Lung microvascular endothelial cell (primary cell): ENCODE data around the gene SEC11A. TPM values are rescaled to one million over a fixed set of nuclear protein-coding genes. Genes with fewer than 3 reads are reported as not detected.
"Not testable (repeated sequence)": the region's sequence is repeated elsewhere in the genome, so short reads cannot be mapped to it uniquely, and the experiment has no call there.

Experiments
- DNase-seq, 2 donors: peaks; one replicate each; pipeline versions ENCODE4 v3.0.0 to v3.0.0-alpha.2; 2010; ENCODE audit warnings: low read depth in 2 of 2
- total RNA-seq: library from RNA; depleted of rRNA; stranded (reverse); fragments of >200 nt; gene quantifications from 2 replicates; pipeline ENCODE4 v1.2.1, GENCODE V29; 2014

Gene SEC11A
- total RNA-seq, 1 donor from 2014 or later, result 283 TPM

DNA sequence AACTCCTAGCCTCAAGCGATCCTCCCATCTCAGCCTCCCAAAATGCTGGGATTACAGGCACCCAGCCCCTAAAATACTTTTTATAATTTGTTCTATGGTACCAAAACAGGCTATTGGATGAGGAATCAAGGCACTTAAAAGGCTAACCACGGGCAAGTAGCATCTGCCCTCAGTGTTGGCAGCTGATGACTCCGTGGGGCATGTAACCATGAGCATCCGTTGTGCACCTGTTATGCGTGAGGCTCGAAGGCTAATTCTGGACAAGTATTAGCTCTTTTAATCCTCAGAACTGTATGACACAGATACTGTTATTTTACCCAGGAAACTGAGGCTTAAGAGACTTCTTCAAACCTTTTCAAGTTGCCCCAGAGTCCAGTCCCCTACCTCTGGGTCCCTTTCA is 72.1 kb downstream of the SEC11A start:
- no peak for DNase-seq

DNA sequence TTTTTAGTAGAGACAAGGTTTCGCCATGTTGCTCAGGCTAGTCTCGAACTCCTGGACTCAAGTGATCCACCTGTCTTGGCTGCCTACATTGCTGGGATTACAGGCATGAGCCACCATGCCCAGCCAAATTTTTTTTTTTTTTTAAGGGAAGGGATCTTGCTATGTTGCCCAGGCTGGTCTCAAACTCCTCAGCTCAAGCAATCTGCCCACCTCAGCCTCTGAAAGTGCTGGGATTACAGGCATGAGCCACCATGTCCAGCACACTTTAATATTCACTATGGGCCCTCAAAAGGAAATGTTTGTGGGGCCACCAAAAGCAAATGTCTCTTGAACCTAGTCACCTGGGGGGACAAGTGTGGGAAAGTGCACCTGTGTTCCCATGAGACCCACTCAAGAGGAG is 73.3 kb downstream of the SEC11A start:
- DNase-seq, result not testable (repeated sequence)

DNA sequence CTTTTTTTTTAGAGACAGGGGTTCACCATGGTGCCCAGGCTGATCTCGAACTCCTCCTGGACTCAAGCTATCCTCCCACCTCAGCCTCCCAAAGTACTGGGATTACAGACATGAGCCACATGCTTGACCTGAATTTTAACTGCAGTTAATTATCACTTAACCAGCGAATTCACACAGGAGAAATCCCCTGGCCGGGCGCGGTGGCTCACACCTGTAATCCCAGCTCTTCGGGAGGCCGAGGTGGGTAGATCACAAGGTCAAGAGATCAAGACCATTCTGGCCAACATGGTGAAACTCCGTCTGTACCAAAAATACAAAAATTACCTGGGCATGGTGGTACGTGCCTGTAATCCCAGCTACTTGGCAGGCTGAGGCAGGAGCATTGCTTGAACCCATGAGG is 74.1 kb downstream of the SEC11A start:
- not testable (repeated sequence) for DNase-seq

- DNase-seq, result no peak
Observed at GRCh38 chr15:84638103-84638502, 77.8 kb downstream of the SEC11A start.

GRCh38 chr15:84634228-84634837 is 81.6 kb downstream of the SEC11A start:
- DNase-seq, result peak in 1 of 2 donors; percentile 47

GRCh38 chr15:84633311-84634227 is 82.4 kb downstream of the SEC11A start:
- DNase-seq, result peak; percentile 84 to 86

DNA sequence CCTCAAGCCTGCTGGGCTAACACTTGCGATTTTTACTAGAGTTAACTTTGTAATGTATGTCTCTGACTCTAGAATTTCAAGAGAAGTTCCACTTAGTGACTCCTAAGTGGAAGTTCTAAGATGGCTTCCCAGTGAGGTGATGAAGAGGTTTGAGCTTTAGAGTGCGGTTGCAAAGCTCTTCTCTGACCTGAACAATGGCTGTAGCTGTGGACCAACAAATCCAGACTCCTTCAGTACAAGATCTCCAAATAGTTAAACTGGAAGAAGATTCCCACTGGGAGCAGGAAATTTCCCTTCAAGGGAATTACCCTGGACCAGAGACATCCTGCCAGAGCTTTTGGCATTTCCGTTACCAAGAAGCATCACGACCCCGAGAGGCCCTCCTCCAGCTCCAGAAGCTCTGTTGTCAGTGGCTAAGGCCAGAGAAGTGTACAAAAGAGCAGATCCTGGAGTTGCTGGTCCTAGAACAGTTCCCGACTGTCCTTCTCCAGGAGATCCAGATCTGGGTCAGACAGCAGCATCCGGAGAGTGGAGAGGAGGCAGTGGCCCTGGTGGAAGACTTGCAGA is 84.2 kb downstream of the SEC11A start:
- DNase-seq, result peak in 1 of 2 donors; percentile 36

GRCh38 chr15:84629033-84629432 is 86.9 kb downstream of the SEC11A start:
- DNase-seq, result no peak

GRCh38 chr15:84625123-84625522 is 90.8 kb downstream of the SEC11A start:
- DNase-seq, result no peak

DNA sequence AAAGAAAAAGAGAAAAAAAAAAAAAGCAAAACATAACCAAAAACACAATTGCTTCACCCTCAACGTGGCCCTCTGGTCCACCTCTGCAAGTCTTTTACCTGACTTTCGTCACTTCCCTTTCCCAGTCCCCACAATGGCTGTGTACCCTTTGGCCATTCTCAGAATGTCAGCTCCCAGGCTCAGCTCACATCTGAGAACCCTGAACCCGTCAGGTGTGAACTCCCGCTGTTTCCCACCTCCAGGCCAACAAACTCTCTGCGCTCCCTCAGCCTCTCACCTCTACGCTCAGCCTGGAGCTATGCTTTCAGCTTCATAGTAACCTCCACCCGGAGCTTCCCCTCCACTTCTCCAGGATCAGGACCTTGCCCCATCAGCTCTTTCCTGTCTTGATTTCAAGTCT is 91.6 kb downstream of the SEC11A start:
- DNase-seq, result no peak

- DNase-seq, result no peak
Observed at GRCh38 chr15:84621358-84621979, 94.5 kb downstream of the SEC11A start.

- no peak for DNase-seq
Observed at GRCh38 chr15:84620626-84621025, 95.3 kb downstream of the SEC11A start.

Other genes with a start within 250 kb of the SEC11A start
- 12.0 and 14.9 TPM in 2 replicates for gene ZSCAN2, start 115.1 kb downstream of the SEC11A start, total RNA-seq
- 16.8 and 17.3 TPM in 2 replicates for gene WDR73, start 61.9 kb downstream of the SEC11A start, total RNA-seq
- gene NMB, start 57.9 kb downstream of the SEC11A start, total RNA-seq, result 4.4 and 4.6 TPM in 2 replicates
- gene ZNF592, start 32.5 kb upstream of the SEC11A start, total RNA-seq, result 2.8 and 4.8 TPM in 2 replicates
- gene ALPK3, start 101.2 kb upstream of the SEC11A start, total RNA-seq, result 22.7 and 45.2 TPM in 2 replicates
- not detected in 2 replicates for gene SLC28A1, start 168.5 kb upstream of the SEC11A start, total RNA-seq